Mesothelial cell of epicardium (in vitro differentiated cells): ENCODE results near the gene PACSIN1. TPM values are rescaled to one million over a fixed set of nuclear protein-coding genes. Genes with fewer than 3 reads are reported as not detected.

Experiments used
- DNase-seq, 2 experiments: peaks; one replicate each; pipeline ENCODE4 v3.0.0; 2021; ENCODE audit warnings: low spot score in 2 of 2; ENCODE audit not compliant: unreplicated experiment in 2 of 2
- H3K27ac Mint-ChIP-seq: 2 replicates; pipeline ENCODE4 v1.8.0; 2021; ENCODE audit warnings: mixed read lengths
- H3K27me3 Mint-ChIP-seq: 2 replicates; pipeline ENCODE4 v1.8.0; 2021; ENCODE audit warnings: low read depth, mixed read lengths
- H3K36me3 Mint-ChIP-seq: 2 replicates; pipeline ENCODE4 v1.8.0; 2021; ENCODE audit warnings: mixed read lengths
- H3K4me1 Mint-ChIP-seq: 2 replicates; pipeline ENCODE4 v1.8.0; 2021; ENCODE audit warnings: mixed read lengths
- H3K4me3 Mint-ChIP-seq: 2 replicates; pipeline ENCODE4 v1.8.0; 2021; ENCODE audit warnings: mild to moderate bottlenecking, moderate library complexity, mixed read lengths
- H3K9me3 Mint-ChIP-seq: 2 replicates; pipeline ENCODE4 v1.8.0; 2021; ENCODE audit warnings: mixed read lengths
- total RNA-seq: library from RNA; stranded (reverse); gene quantifications from 3 replicates; pipeline ENCODE4 v1.2.1, GENCODE V29; 2021
- TF ChIP-seq, protein P1 (sequence below): fragments of 200-600 bp; sonication (generic); IDR thresholded peaks from one replicate; pipeline ENCODE4 v1.5.0; 2021; ENCODE audit warnings: antibody characterized with exemption; ENCODE audit not compliant: unreplicated experiment

The PACSIN1 gene, protein sequence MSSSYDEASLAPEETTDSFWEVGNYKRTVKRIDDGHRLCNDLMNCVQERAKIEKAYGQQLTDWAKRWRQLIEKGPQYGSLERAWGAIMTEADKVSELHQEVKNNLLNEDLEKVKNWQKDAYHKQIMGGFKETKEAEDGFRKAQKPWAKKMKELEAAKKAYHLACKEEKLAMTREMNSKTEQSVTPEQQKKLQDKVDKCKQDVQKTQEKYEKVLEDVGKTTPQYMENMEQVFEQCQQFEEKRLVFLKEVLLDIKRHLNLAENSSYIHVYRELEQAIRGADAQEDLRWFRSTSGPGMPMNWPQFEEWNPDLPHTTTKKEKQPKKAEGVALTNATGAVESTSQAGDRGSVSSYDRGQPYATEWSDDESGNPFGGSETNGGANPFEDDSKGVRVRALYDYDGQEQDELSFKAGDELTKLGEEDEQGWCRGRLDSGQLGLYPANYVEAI
- 3.3 to 4.5 TPM (median 3.6 TPM) in 3 replicates for total RNA-seq

DNA sequence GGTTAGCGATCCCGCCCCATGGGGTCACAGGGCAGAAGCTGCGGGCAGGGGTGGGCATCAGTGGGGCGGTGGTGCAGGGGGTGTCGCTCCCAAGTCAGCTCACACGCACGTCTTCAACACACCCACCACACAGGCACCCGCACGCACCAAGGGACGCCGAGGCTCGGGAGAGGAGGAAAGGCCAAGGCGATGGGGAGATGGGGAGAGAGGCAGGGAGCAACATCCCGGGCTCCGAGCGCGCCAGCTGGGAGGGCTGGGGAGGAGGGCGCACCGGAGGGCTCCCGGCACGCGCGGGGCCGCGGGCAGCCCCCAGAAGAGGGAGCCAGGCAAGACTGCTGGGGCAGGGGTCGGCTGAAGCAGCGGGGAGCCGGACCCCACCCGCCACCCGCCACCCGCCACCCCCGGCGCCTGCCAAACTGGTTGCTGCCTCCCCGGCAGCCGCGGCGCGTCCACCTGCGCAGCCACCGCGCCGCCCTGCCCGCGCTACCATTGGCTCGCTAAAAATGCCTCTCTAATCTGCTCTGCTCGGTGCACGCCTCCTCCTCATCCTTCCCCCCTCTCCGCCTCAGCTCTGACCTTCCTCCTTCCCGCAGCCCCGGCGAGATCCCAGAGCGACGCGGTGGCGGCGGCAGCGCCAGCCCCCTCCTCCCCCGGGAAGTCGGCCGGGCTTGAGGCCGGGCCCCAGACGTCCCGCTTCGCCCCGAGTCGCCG lies at the start of gene PACSIN1:
PACSIN1 (plus strand) TSS at position 546 of the 711 bp plus-strand sequence. CDS start 60,230 bp downstream, outside the sequence.
- Mint-ChIP-seq H3K36me3 (no peaks in the 10 kb centered on the region), H3K9me3 (no peaks in the 10 kb centered on the region), H3K4me3 (peak within 1 kb of the TSS; percentile 69), H3K27ac (no peak within 1 kb of the TSS), H3K4me1 (peaks cover 14% of the 10 kb centered on the region), H3K27me3 (peaks cover 8% of the 10 kb centered on the region)
- TF ChIP-seq, protein P1, sequence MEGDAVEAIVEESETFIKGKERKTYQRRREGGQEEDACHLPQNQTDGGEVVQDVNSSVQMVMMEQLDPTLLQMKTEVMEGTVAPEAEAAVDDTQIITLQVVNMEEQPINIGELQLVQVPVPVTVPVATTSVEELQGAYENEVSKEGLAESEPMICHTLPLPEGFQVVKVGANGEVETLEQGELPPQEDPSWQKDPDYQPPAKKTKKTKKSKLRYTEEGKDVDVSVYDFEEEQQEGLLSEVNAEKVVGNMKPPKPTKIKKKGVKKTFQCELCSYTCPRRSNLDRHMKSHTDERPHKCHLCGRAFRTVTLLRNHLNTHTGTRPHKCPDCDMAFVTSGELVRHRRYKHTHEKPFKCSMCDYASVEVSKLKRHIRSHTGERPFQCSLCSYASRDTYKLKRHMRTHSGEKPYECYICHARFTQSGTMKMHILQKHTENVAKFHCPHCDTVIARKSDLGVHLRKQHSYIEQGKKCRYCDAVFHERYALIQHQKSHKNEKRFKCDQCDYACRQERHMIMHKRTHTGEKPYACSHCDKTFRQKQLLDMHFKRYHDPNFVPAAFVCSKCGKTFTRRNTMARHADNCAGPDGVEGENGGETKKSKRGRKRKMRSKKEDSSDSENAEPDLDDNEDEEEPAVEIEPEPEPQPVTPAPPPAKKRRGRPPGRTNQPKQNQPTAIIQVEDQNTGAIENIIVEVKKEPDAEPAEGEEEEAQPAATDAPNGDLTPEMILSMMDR = no peak
- DNase-seq = peak in 1 of 2 experiments; percentile 55

DNA sequence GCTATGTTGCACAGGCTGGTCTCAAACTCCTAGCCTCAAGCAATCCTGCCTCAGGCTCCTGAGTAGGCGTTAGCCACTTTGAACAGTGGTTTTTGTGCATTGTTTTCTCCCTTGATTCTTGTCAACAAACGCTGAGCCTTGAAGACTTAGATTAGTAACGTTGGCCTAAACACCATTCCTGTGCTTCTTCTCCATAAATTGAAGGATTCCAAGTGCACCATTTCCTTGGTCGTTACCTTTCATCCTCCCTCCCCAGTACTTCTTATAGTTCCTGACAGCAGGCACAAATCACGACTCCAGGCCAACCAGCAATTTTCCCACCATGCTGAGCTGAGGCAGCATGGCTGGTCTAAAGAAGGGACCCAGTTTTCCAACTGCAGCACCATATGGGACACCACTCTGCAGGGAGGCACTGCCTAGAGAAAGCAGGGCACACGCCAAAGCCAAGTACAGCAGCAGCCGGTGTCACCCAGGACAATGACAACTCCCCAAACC lies 49.0 kb upstream of the PACSIN1 start:
- TF ChIP-seq, protein P1 = no peak
- no peak overlapping the region for H3K27ac Mint-ChIP-seq
- H3K36me3 Mint-ChIP-seq = peaks cover 55% of the 10 kb centered on the region

DNA sequence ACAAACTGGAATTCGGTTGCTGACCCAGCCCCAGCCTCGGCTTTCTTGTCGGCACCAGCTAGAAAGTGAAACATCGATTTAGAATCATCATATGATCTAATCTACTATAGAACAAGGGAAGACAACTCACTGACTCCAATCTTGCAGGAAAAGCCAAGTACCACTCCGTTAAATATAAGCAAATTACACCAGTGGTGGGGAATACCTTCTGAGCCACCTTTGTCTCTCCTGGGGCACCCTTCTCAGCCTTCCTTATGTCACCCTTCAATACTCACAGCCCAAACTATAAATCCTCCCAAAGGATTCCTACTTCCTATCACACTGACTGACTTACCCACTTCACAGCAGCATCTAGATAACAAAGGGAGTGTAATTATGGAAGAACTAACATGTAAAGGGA lies 47.5 kb upstream of the PACSIN1 start:
- no peak overlapping the region for H3K4me3 Mint-ChIP-seq
- TF ChIP-seq, protein P1 = no peak
- H3K27ac Mint-ChIP-seq = peak overlapping the region; percentile 5
- H3K9me3 Mint-ChIP-seq = peaks cover 4% of the 10 kb centered on the region
- H3K4me1 Mint-ChIP-seq = peaks cover 3% of the 10 kb centered on the region
- H3K27me3 Mint-ChIP-seq = no peaks in the 10 kb centered on the region
- peaks cover 56% of the 10 kb centered on the region for H3K36me3 Mint-ChIP-seq
- no peak for DNase-seq

More for the DNA sequence above, 49.0 kb upstream of the PACSIN1 start:
- H3K27me3 Mint-ChIP-seq = no peaks in the 10 kb centered on the region
- no peak overlapping the region for H3K4me3 Mint-ChIP-seq
- H3K4me1 Mint-ChIP-seq = no peaks in the 10 kb centered on the region
- no peak for DNase-seq
- H3K9me3 Mint-ChIP-seq = peaks cover 4% of the 10 kb centered on the region

DNA sequence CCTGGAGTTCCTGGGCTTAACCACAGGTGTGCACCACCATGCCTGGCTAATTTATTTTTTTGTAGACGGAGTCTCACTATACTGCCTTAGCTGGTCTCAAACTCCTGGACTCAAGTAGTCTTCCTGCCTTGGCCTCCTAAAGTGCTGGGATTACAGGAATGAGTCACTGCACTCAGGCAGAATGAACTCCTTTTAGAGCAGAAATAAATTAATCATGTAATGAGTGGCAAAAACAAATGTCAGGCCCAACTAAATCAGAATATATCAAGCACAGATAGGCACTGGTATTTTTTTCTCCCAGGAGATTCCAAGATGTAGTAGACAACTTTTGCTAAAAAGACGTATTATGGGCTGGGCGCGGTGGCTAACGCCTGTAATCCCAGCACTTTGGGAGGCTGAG lies 42.6 kb upstream of the PACSIN1 start:
- Mint-ChIP-seq H3K27me3 (no peaks in the 10 kb centered on the region), H3K4me1 (peaks cover 19% of the 10 kb centered on the region), H3K27ac (no peak overlapping the region), H3K9me3 (no peaks in the 10 kb centered on the region), H3K4me3 (no peak overlapping the region), H3K36me3 (peaks cover 29% of the 10 kb centered on the region)
- no peak for DNase-seq
- TF ChIP-seq, protein P1 = no peak

DNA sequence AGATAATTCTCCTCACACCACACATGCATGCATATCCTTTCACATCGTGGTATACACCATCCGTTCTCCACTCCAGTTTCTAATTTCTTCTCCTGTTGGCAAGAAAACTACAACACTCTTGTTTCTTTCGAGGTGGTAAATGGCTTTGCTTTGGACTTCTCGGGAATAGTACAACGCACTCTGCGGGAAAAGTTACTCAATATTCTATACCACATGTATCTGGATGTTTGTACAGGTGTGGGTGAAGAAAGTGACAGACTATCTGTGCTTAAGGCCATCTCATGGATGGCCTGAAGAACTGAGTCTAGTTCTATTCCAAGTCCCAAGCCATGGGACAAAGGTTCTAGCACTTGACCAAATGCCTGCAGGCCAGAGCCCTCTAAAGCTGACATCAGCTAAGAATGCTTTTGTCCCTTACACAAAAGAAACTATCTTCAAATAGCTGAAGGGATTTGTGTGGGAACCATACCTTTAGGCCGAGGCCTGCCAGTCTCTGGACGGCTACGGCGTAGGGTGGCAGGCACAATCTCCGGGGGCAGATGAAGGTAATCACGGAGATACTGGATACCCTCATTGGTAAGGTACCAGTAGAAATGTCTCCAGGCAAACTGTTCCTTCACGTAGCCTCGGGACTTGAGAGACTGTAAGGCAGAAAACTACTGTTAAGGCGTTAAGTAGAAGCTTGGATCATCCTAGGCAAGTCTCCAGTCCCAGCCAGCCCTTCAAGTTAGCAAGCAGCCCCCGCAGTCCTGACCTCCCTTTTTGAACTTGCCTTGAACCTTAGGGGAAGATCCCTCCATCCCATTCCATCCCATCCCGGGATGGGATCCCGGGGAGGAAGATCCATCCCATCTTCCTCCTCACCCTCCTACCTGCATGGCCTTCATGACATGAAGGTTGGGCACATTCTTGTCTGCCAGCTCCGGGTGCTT lies 41.4 kb upstream of the PACSIN1 start:
- Mint-ChIP-seq H3K9me3 (no peaks in the 10 kb centered on the region), H3K27ac (peak overlapping the region; percentile 100), H3K4me3 (peak overlapping the region; percentile 100), H3K27me3 (no peaks in the 10 kb centered on the region), H3K36me3 (peaks cover 24% of the 10 kb centered on the region), H3K4me1 (peaks cover 19% of the 10 kb centered on the region)
- TF ChIP-seq, protein P1 = no peak
- DNase-seq = no peak
